HCT116 (cell line): Measurements from ENCODE around the gene SDF4. TPM values are rescaled to one million over a fixed set of nuclear protein-coding genes. Genes with fewer than 3 reads are reported as not detected.
"Not testable (repeated sequence)": the region's sequence is repeated elsewhere in the genome, so short reads cannot be mapped to it uniquely, and the experiment has no call there.

Experiments used
- ATAC-seq: fragments of 200-7000 bp; cut with Tn5 transposase; 2 replicates; pipeline ENCODE4 v1.9.1; 2020; ENCODE audit warnings: mild to moderate bottlenecking, moderate library complexity
- BruUV-seq: library from RNA; stranded (reverse); fragments of 400-500 nt; replicated peaks from 2 replicates; lab custom pipeline; 2021; lab: Mats Ljungman, UMichigan
- CTCF ChIA-PET: fragments of 300-600 bp; sonication (Branson Sonifier 250); formaldehyde crosslinking; loops from one replicate; lab custom pipeline; 2021; ENCODE audit warnings: antibody characterized with exemption; lab: Charles Lee
- POLR2A ChIA-PET: fragments of 300-600, 350-600 bp; sonication (Branson Sonifier 250); formaldehyde crosslinking; loops from one replicate; lab custom pipeline; 2021; ENCODE audit warnings: antibody characterized with exemption; lab: Charles Lee
- RAD21 ChIA-PET, 2 experiments: fragments of 300-600 bp; sonication (Branson Sonifier 250); formaldehyde crosslinking; loops; one replicate each; lab custom pipeline; 2023; ENCODE audit warnings: low total read pairs in 2 of 2; ENCODE audit not compliant: uncharacterized antibody in 2 of 2, unreplicated experiment in 2 of 2, low non-redundant PET in 1 of 2; lab: Charles Lee
- DNase-seq: peaks from one replicate; pipeline ENCODE4 v3.0.0-alpha.2; 2010; ENCODE audit warnings: low read depth, low spot score
- H2AFZ ChIP-seq: fragments of 200-600 bp; shearing (Covaris generic), sonication (generic); 2 replicates; pipeline ENCODE4 v1.6.1; 2017; ENCODE audit warnings: low read depth, mixed run types, mixed read lengths, antibody characterized with exemption, low read length; ENCODE audit not compliant: poor library complexity, severe bottlenecking
- H3K27ac ChIP-seq: 2 replicates; pipeline ENCODE4 v1.5.1; 2012; ENCODE audit warnings: low read depth, low read length
- H3K27me3 ChIP-seq: fragments of 200-600 bp; sonication (generic); 2 replicates; pipeline ENCODE4 v1.6.1; 2016; ENCODE audit warnings: mixed run types, low read length, mixed read lengths; ENCODE audit not compliant: insufficient read depth
- H3K36me3 ChIP-seq, 2 experiments: fragments of 200-500 bp in 1 of 2; fragments of 200-600 bp in 1 of 2; sonication (Bioruptor generic) in 1 of 2; sonication (generic) in 1 of 2; 2 replicates each; pipeline versions ENCODE4 v1.5.1 to v1.6.1; 2014 to 2016; ENCODE audit warnings: low read length in 2 of 2, inconsistent platforms in 1 of 2, mixed read lengths in 1 of 2, mixed run types in 1 of 2; ENCODE audit not compliant: insufficient read depth in 2 of 2, control insufficient read depth in 1 of 2
- H3K4me1 ChIP-seq, 2 experiments: fragments of 200-600 bp in 1 of 2; sonication (generic) in 1 of 2; 2 replicates each; pipeline versions ENCODE4 v1.5.1 to v1.6.1; 2012 to 2017; ENCODE audit warnings: low read length in 2 of 2, inconsistent platforms in 1 of 2, mild to moderate bottlenecking in 1 of 2, mixed read lengths in 1 of 2, mixed run types in 1 of 2, moderate library complexity in 1 of 2; ENCODE audit not compliant: insufficient read depth in 2 of 2, control insufficient read depth in 1 of 2
- H3K4me2 ChIP-seq: fragments of 200-600 bp; sonication (generic); 2 replicates; pipeline ENCODE4 v1.6.1; 2017; ENCODE audit warnings: mixed run types, low read length, mixed read lengths
- H3K4me3 ChIP-seq, 2 experiments: fragments of 200-600 bp in 1 of 2; sonication (generic) in 1 of 2; replicated peaks in 1 of 2; 2 replicates each; pipeline ENCODE4 v1.5.1; 2011 to 2016; ENCODE audit warnings: low read length in 2 of 2, control low read depth in 1 of 2, low read depth in 1 of 2, mild to moderate bottlenecking in 1 of 2, mixed read lengths in 1 of 2, mixed run types in 1 of 2
- H3K79me2 ChIP-seq: fragments of 200-600 bp; sonication (generic); 2 replicates; pipeline ENCODE4 v1.6.1; 2017; ENCODE audit warnings: mild to moderate bottlenecking, mixed run types, low read length, moderate library complexity, mixed read lengths; ENCODE audit not compliant: insufficient read depth
- H3K9ac ChIP-seq: fragments of 200-600 bp; sonication (generic); 2 replicates; pipeline ENCODE4 v1.6.1; 2016; ENCODE audit warnings: low read length, mixed read lengths
- H3K9me2 ChIP-seq: fragments of 200-600 bp; sonication (generic), shearing (Covaris generic); 2 replicates; pipeline ENCODE4 v1.6.1; 2017; ENCODE audit warnings: mixed run types, mild to moderate bottlenecking, moderate library complexity; ENCODE audit not compliant: insufficient read depth
- H3K9me3 ChIP-seq, 2 experiments: fragments of 200-500 bp in 1 of 2; fragments of 200-600 bp in 1 of 2; sonication (Bioruptor generic) in 1 of 2; sonication (generic) in 1 of 2; 2 replicates each; pipeline ENCODE4 v1.6.1; 2014 to 2017; ENCODE audit warnings: low read length in 2 of 2, mixed read lengths in 2 of 2, inconsistent platforms in 1 of 2, low read depth in 1 of 2, mild to moderate bottlenecking in 1 of 2, mixed run types in 1 of 2, moderate library complexity in 1 of 2; ENCODE audit not compliant: control insufficient read depth in 1 of 2, insufficient read depth in 1 of 2
- H4K20me1 ChIP-seq: fragments of 200-600 bp; sonication (generic), shearing (Covaris generic); 2 replicates; pipeline ENCODE4 v1.6.1; 2017; ENCODE audit warnings: mixed run types, mild to moderate bottlenecking, moderate library complexity; ENCODE audit not compliant: insufficient read depth
- CBX3 ChIP-seq: IDR thresholded peaks from 2 replicates; pipeline ENCODE4 v1.6.1; 2012; ENCODE audit warnings: low read depth
- CEBPB ChIP-seq: IDR thresholded peaks from 2 replicates; pipeline ENCODE4 v1.6.1; 2012; ENCODE audit warnings: low read depth
- FOSL1 ChIP-seq: IDR thresholded peaks from 2 replicates; pipeline ENCODE4 v1.6.1; 2012; ENCODE audit warnings: low read depth
- JUND ChIP-seq: IDR thresholded peaks from 2 replicates; pipeline ENCODE4 v1.6.1; 2012
- POLR2A ChIP-seq: IDR thresholded peaks from 2 replicates; pipeline ENCODE4 v1.7.0; 2011; ENCODE audit warnings: borderline replicate concordance; ENCODE audit not compliant: insufficient read depth, insufficient read length; ENCODE audit errors: extremely low read depth
- RAD21 ChIP-seq: IDR thresholded peaks from 2 replicates; pipeline ENCODE4 v1.6.1; 2012; ENCODE audit warnings: low read depth, mild to moderate bottlenecking
- SP1 ChIP-seq: IDR thresholded peaks from 2 replicates; pipeline ENCODE4 v1.6.1; 2012; ENCODE audit warnings: low read depth
- TCF7L2 ChIP-seq: IDR thresholded peaks from 2 replicates; pipeline ENCODE4 v1.7.0; 2011; ENCODE audit warnings: borderline replicate concordance, inconsistent platforms; ENCODE audit not compliant: insufficient read depth, insufficient read length; ENCODE audit errors: extremely low read depth
- YY1 ChIP-seq: IDR thresholded peaks from 2 replicates; pipeline ENCODE4 v1.6.1; 2011; ENCODE audit warnings: low read length, low read depth, moderate library complexity, mild to moderate bottlenecking; ENCODE audit not compliant: insufficient replicate concordance; ENCODE audit errors: extremely low read depth
- ZNF274 ChIP-seq: fragments of 200-500 bp; sonication (Bioruptor generic); IDR thresholded peaks from 2 replicates; pipeline ENCODE4 v1.6.1; 2014; ENCODE audit warnings: mild to moderate bottlenecking, low read depth, low read length, inconsistent platforms
- intact Hi-C: fragments of 100-400 bp; cut with micrococcal nuclease; formaldehyde crosslinking; loops from 2 replicates; pipeline ENCODE4 v1.10.0; 2022
- total RNA-seq: library from RNA; stranded (reverse); gene quantifications from one replicate; pipeline ENCODE4 v1.2.1, GENCODE V29; 2021; ENCODE audit not compliant: unreplicated experiment
- TF ChIP-seq, protein P1 (sequence below), 3 experiments: fragments of 200-600 bp in 1 of 3; sonication (generic) in 1 of 3; IDR thresholded peaks in 2 of 3; conservative IDR thresholded peaks in 1 of 3; 2 replicates each; pipeline ENCODE4 v1.5.1; 2012 to 2017; ENCODE audit warnings: low read depth in 2 of 3, low read length in 2 of 3, antibody characterized with exemption in 1 of 3, borderline replicate concordance in 1 of 3, control low read depth in 1 of 3, mild to moderate bottlenecking in 1 of 3, mixed read lengths in 1 of 3, mixed run types in 1 of 3, moderate library complexity in 1 of 3; ENCODE audit not compliant: insufficient read depth in 1 of 3
- TF ChIP-seq, protein P2 (sequence below): IDR thresholded peaks from 2 replicates; pipeline ENCODE4 v1.6.1; 2011; ENCODE audit warnings: mild to moderate bottlenecking, low read length, moderate library complexity; ENCODE audit not compliant: insufficient replicate concordance; ENCODE audit errors: extremely low read depth
- TF ChIP-seq, protein P3 (sequence below): IDR thresholded peaks from 2 replicates; pipeline ENCODE4 v1.6.1; 2012

SDF4 gene
- total RNA-seq, 1 experiment from 2014 or later = 133 TPM

DNA sequence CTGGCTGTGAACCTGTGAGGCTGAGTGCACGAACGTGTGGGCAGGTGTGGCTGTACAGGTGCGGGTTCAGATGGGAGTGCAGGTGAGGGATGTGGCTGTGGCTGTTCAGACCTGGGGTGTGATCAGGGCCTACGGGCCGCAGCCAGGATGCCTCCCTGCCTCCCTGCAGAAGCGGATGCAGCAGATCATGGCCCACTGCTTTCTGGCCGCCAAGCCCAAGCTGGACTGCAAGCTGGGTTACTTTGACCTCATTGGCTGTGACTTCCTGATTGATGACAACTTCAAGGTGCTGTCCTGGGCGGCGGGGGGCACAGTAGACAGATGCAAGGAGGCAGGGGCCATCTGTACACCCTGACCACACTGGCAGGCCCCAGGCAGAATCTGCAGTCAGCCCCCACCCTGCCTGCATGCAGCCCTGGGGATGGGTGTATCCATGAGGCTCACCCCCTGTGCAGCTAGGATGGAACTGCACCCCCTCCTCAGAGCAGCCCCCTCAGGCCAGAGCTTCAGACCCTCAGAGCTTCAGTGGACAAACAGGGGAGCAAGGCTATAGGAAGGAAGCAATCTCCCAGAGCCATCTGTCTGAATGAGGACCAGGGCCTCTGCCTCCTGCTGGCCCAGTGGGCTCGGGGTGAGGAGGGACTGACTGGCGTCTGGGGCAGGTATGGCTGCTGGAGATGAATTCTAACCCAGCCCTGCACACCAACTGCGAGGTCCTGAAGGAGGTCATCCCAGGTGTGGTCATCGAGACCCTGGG lies 35.2 kb downstream of the SDF4 start:
- BruUV-seq = no TSS peak
- RAD21 ChIA-PET = no interaction called here
- Histone ChIP-seq H3K4me2 (no peak overlapping the region), H3K4me1 (peaks cover 0 to 5% of the 10 kb centered on the region in 2 experiments; a peak in 1 of 4 replicates), H3K36me3 (no peaks in the 10 kb centered on the region), H3K79me2 (no peaks in the 10 kb centered on the region), H4K20me1 (no peaks in the 10 kb centered on the region), H3K9me2 (no peaks in the 10 kb centered on the region), H3K4me3 (no peak overlapping the region), H2AFZ (no peak overlapping the region), H3K27me3 (no peaks in the 10 kb centered on the region), H3K9ac (no peak overlapping the region), H3K27ac (no peak overlapping the region), H3K9me3 (peaks cover 0 to 5% of the 10 kb centered on the region in 2 experiments; a peak in 1 of 4 replicates)
- ATAC-seq = no peak
- TF ChIP-seq CEBPB (no peak), SP1 (no peak), RAD21 (no peak), TCF7L2 (no peak), POLR2A (no peak), YY1 (no peak), CBX3 (no peak), JUND (no peak), FOSL1 (no peak), ZNF274 (no peak)
- TF ChIP-seq, protein P1, sequence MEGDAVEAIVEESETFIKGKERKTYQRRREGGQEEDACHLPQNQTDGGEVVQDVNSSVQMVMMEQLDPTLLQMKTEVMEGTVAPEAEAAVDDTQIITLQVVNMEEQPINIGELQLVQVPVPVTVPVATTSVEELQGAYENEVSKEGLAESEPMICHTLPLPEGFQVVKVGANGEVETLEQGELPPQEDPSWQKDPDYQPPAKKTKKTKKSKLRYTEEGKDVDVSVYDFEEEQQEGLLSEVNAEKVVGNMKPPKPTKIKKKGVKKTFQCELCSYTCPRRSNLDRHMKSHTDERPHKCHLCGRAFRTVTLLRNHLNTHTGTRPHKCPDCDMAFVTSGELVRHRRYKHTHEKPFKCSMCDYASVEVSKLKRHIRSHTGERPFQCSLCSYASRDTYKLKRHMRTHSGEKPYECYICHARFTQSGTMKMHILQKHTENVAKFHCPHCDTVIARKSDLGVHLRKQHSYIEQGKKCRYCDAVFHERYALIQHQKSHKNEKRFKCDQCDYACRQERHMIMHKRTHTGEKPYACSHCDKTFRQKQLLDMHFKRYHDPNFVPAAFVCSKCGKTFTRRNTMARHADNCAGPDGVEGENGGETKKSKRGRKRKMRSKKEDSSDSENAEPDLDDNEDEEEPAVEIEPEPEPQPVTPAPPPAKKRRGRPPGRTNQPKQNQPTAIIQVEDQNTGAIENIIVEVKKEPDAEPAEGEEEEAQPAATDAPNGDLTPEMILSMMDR (IDR thresholded peaks at IDR 0.05 in 2 of 3, conservative IDR thresholded peaks at IDR 0.05 in 1 of 3; ENCODE audit: borderline replicate concordance in 1 of 3, insufficient read depth in 1 of 3, low read depth in 2 of 3, low read length in 2 of 3) = no peak
- TF ChIP-seq, protein P2, sequence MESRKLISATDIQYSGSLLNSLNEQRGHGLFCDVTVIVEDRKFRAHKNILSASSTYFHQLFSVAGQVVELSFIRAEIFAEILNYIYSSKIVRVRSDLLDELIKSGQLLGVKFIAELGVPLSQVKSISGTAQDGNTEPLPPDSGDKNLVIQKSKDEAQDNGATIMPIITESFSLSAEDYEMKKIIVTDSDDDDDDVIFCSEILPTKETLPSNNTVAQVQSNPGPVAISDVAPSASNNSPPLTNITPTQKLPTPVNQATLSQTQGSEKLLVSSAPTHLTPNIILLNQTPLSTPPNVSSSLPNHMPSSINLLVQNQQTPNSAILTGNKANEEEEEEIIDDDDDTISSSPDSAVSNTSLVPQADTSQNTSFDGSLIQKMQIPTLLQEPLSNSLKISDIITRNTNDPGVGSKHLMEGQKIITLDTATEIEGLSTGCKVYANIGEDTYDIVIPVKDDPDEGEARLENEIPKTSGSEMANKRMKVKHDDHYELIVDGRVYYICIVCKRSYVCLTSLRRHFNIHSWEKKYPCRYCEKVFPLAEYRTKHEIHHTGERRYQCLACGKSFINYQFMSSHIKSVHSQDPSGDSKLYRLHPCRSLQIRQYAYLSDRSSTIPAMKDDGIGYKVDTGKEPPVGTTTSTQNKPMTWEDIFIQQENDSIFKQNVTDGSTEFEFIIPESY = no peak
- TF ChIP-seq, protein P3, sequence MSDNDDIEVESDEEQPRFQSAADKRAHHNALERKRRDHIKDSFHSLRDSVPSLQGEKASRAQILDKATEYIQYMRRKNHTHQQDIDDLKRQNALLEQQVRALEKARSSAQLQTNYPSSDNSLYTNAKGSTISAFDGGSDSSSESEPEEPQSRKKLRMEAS = no peak
- intact Hi-C loops = no loop called here
- POLR2A ChIA-PET = no interaction called here
- CTCF ChIA-PET = no interaction called here
- DNase-seq = no peak

DNA sequence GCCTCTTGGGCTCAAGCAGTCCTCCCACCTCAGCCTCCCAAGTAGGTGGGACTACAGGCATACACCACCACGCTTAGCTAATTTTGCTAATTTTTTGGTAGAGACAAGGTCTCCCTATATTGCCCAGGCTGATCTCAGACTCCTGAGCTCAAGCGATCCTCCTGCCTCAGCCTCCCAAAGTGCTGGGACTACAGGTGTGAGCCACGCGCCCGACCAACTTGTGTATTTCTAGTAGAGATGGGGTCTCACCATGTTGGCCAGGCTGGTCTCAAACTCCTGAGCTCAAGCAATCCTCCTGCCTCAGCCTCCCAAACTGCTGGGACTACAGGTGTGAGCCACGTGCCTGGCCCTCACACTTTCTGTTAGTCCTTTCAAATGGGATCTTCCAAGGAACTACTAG lies 36.1 kb downstream of the SDF4 start:
- H3K4me3 ChIP-seq, H3K4me1 ChIP-seq, POLR2A ChIA-PET, H3K79me2 ChIP-seq, H3K9me2 ChIP-seq, H3K9ac ChIP-seq, H4K20me1 ChIP-seq, H2AFZ ChIP-seq, H3K4me2 ChIP-seq, H3K27me3 ChIP-seq, intact Hi-C loops, ATAC-seq, H3K36me3 ChIP-seq, DNase-seq, CTCF ChIA-PET, H3K27ac ChIP-seq, BruUV-seq, RAD21 ChIA-PET: not testable (repeated sequence)
- peaks cover 0 to 11% of the 10 kb centered on the region in 2 experiments; a peak in 1 of 4 replicates for H3K9me3 ChIP-seq
